ENCODE data around the gene CNOT3. TPM values are rescaled to one million over a fixed set of nuclear protein-coding genes. Genes with fewer than 3 reads are reported as not detected.

Gene CNOT3
- total RNA-seq, 1 experiment from 2014 or later, result 91.2 TPM

DNA sequence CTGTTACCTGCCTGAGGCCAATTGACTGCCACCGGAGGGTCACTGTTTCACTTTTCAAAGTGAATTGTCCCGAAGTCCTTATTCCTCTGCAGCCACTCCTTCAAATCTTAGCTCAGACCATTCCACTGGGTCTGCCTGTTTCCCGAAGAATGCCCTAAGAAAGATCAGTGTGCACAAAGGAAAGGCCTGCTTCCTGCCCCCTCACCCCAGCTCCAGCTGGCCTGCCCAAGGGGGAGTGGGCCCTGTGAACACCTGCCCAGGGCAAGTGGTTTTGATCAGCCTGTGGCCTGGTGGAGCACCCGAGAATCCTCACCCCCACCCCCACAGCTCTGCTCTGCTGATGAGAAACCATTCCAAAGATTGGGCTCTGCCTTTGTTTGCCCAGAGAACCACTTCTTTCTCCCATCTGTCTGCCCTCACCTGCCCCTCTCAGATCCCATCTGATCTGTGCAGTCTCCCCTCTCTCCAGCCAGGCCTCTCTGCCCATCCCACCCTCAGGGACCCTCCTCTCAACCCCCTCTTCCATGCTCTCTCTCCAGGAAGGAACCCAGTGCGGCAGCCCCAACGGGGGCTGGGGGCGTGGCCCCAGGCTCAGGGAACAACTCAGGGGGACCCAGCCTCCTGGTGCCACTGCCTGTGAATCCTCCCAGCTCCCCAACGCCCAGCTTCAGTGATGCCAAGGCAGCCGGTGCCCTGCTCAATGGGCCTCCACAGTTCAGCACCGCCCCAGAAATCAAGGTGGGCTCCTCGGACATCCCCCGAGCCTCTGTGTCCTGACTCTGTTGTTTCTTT is 11.7 kb downstream of the CNOT3 start:
- H2BK20ac ChIP-seq (ENCODE audit: low read depth, low read length, poor library complexity, severe bottlenecking), result no peak overlapping the region
- H2AK5ac ChIP-seq (ENCODE audit: insufficient read length, low read length), result no peak overlapping the region

More for the DNA sequence above, 11.7 kb downstream of the CNOT3 start:
- Histone ChIP-seq H3K23me2 (ENCODE audit: insufficient read length, low read depth, low read length, poor library complexity, severe bottlenecking) (no peaks in the 10 kb centered on the region), H3K79me2 (ENCODE audit: insufficient read depth, low read length) (no peaks in the 10 kb centered on the region), H3K9me3 (ENCODE audit: control insufficient read depth, low read depth, low read length) (no peaks in the 10 kb centered on the region), H3T11ph (ENCODE audit: low read length) (no peak overlapping the region), H3K56ac (ENCODE audit: insufficient read length, low read depth, low read length) (no peak overlapping the region), H2AFZ (ENCODE audit: low read length) (no peak overlapping the region), H2BK5ac (ENCODE audit: insufficient read length, low read length) (no peak overlapping the region), H2BK120ac (ENCODE audit: low read depth, low read length, poor library complexity, severe bottlenecking) (no peak overlapping the region), H4K20me1 (ENCODE audit: control insufficient read depth, insufficient read depth, insufficient read length) (no peaks in the 10 kb centered on the region), H3K23ac (ENCODE audit: insufficient read length, low read depth, low read length) (no peak overlapping the region), H2BK15ac (ENCODE audit: low read depth, low read length) (no peak overlapping the region), H3K27ac (ENCODE audit: insufficient read length, low read depth, low read length) (no peak overlapping the region), H4K8ac (replicated peaks; ENCODE audit: insufficient read length, low read depth, low read length) (no peak overlapping the region), H3K14ac (ENCODE audit: insufficient read depth, low read length) (no peak overlapping the region), H3K4ac (ENCODE audit: low read depth, low read length) (no peak overlapping the region), H3K27me3 (ENCODE audit: insufficient read depth, low read length) (no peaks in the 10 kb centered on the region), H4K5ac (ENCODE audit: insufficient read length, low read depth, low read length) (no peak overlapping the region), H3K9ac (ENCODE audit: extremely low read depth, insufficient read length, low read length) (no peak overlapping the region), H3K79me1 (ENCODE audit: insufficient read depth, low read depth, low read length, poor library complexity, severe bottlenecking) (no peaks in the 10 kb centered on the region), H3K18ac (ENCODE audit: insufficient read length, low read depth, low read length) (no peak overlapping the region), H4K91ac (ENCODE audit: insufficient read length, low read depth, low read length) (no peak overlapping the region), H3K4me2 (ENCODE audit: insufficient read depth, insufficient read length, low read length) (no peak overlapping the region), H2BK12ac (ENCODE audit: insufficient read length, low read depth, low read length) (no peak overlapping the region), H3K4me1 (ENCODE audit: insufficient read depth, low read length) (no peaks in the 10 kb centered on the region)
- peaks cover 67 to 92% (median 91%) of the 10 kb centered on the region in 3 experiments for H3K36me3 Mint-ChIP-seq (ENCODE audit: insufficient read depth in 1 of 3, low read depth in 3 of 3)
- no peak overlapping the region; a peak in 1 of 7 replicates for H3K27ac Mint-ChIP-seq
- H3K4me1 Mint-ChIP-seq, result no peaks in the 10 kb centered on the region
- no CpG with 5 or more reads among the region's 12 CpGs for WGBS (ENCODE audit: extremely low coverage, insufficient read length, low lambda C conversion rate)
- no peak for DNase-seq
- TF ChIP-seq, protein P1, sequence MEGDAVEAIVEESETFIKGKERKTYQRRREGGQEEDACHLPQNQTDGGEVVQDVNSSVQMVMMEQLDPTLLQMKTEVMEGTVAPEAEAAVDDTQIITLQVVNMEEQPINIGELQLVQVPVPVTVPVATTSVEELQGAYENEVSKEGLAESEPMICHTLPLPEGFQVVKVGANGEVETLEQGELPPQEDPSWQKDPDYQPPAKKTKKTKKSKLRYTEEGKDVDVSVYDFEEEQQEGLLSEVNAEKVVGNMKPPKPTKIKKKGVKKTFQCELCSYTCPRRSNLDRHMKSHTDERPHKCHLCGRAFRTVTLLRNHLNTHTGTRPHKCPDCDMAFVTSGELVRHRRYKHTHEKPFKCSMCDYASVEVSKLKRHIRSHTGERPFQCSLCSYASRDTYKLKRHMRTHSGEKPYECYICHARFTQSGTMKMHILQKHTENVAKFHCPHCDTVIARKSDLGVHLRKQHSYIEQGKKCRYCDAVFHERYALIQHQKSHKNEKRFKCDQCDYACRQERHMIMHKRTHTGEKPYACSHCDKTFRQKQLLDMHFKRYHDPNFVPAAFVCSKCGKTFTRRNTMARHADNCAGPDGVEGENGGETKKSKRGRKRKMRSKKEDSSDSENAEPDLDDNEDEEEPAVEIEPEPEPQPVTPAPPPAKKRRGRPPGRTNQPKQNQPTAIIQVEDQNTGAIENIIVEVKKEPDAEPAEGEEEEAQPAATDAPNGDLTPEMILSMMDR (conservative IDR thresholded peaks at IDR 0.05), result no peak
- H3K4me3 Mint-ChIP-seq, result 0 out of 5 replicates have a peak overlapping the region, but pooled peaks of 1 of the 2 experiments have one; percentile 11
- H3K27me3 Mint-ChIP-seq (ENCODE audit: low read depth), result peaks cover 1% of the 10 kb centered on the region; the same call in 1 of the 2 replicates
- no peaks in the 10 kb centered on the region; a peak in 1 of 5 replicates for H3K9me3 Mint-ChIP-seq

Data from H9 (cell line).